Inferior parietal cortex (tissue), 1 donor: ENCODE results near the gene CTNND1.
"Not testable (repeated sequence)": the region's sequence is repeated elsewhere in the genome, so short reads cannot be mapped to it uniquely, and the experiment has no call there.

ENCODE experiments used
- DNase-seq: peaks from one replicate; pipeline ENCODE4 v3.0.0-alpha.2; 2016; ENCODE audit errors: extremely low spot score

Gene CTNND1, protein sequence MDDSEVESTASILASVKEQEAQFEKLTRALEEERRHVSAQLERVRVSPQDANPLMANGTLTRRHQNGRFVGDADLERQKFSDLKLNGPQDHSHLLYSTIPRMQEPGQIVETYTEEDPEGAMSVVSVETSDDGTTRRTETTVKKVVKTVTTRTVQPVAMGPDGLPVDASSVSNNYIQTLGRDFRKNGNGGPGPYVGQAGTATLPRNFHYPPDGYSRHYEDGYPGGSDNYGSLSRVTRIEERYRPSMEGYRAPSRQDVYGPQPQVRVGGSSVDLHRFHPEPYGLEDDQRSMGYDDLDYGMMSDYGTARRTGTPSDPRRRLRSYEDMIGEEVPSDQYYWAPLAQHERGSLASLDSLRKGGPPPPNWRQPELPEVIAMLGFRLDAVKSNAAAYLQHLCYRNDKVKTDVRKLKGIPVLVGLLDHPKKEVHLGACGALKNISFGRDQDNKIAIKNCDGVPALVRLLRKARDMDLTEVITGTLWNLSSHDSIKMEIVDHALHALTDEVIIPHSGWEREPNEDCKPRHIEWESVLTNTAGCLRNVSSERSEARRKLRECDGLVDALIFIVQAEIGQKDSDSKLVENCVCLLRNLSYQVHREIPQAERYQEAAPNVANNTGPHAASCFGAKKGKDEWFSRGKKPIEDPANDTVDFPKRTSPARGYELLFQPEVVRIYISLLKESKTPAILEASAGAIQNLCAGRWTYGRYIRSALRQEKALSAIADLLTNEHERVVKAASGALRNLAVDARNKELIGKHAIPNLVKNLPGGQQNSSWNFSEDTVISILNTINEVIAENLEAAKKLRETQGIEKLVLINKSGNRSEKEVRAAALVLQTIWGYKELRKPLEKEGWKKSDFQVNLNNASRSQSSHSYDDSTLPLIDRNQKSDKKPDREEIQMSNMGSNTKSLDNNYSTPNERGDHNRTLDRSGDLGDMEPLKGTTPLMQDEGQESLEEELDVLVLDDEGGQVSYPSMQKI

DNA sequence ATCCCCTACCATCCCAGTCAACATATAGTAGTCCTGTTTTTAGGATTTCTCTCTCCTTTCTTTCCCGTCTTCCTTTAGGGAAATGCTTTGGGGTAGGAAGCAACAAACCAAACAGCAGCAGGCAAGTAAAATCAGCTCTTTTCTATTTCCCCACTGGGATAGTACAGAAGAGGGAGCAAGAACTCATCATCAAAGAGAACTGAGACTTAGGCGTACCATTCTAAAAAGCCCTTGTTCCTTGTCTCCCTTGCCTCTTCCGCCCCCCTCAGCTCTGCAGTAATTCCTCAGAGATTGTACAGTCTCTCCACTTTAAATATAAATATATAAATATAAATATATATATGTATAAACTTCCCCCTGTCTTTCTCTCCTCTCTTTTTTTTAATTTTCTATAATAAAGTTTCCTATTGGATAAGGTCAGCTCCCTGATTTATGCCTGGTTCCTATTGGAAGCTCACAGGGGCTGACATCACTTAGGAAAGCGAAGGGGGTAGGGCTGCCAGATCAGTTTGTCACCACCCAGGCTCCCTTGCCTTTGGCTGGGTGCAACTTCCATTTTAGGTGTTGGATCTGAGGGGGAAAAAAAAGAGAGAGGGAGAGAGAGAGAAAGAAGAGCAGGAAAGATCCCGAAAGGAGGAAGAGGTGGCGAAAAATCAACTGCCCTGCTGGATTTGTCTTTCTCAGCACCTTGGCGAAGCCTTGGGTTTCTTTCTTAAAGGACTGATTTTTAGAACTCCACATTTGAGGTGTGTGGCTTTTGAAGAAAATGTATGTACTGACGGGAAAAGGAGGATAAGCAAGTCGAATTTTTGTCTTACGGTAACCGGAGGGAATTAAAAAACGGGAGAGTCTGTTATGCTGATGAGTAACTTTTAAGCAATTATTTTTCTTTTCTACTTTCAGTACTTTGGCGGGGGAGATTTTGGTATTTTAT lies at the start of gene CTNND1:
Gene CTNND1 (plus strand): TSS at position 502 of the 934 bp plus-strand sequence. CDS start 29,677 bp downstream, outside the sequence.
- DNase-seq, result peak; percentile 94

DNA sequence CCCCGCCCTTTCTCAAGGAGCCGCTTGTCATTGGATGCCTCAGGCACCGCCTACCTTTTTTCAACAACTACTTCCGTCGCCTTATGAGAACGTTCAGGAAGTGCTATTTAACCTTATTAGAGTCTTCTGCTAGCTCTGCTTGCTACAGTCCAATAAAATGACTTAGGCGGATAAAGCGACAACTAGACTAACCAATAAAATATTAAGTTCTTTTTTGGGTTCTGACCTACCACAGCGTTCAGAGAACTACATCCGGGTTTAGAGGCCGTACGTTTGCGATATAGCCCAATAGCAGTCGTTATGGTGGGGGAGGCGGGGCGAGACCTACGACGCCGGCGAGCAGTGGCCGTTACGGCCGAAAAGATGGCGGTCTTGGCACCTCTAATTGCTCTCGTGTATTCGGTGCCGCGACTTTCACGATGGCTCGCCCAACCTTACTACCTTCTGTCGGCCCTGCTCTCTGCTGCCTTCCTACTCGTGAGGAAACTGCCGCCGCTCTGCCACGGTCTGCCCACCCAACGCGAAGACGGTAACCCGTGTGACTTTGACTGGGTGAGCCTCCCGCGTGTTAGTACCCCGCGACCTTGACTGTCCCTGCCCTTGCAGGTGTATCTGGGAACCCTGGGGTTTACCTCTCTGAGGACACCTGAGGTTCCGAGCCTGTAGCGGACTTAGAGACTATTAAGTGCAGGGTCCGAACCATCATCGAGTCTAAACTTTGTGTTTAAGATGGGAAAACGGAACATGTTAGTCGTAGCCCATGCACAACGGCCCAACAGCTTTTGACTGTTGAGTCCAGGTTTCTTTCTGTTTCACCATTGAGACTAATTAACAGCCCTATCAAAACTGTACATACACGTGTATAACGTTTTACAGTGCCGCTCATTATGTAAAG lies 49.1 kb upstream of the CTNND1 start, which contains the start of gene TMX2:
Gene TMX2 (plus strand): TSS at position 338 of the 895 bp plus-strand sequence. CDS start 26 bp downstream, at position 364.
- DNase-seq, result peak; percentile 100

DNA sequence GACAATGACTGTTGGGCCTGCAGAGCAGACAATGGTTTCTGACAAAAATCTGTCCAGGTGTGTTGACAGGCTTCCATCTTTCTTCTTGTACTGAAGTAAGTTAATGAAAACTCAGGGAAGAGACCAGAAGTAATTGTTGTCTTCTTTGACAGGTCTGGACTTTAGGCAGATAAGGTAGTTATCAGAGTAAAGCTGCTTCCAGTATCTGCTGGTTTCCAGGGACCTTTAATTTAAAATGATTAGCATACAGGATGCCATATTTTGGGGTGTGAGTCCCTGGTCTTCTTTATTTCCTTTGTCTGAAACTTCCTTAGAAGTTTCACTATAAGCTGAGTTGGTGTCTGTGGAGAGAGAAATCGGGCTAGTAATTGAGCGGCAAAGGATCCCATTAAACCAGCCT lies 47.8 kb upstream of the CTNND1 start:
- DNase-seq, result no peak

DNA sequence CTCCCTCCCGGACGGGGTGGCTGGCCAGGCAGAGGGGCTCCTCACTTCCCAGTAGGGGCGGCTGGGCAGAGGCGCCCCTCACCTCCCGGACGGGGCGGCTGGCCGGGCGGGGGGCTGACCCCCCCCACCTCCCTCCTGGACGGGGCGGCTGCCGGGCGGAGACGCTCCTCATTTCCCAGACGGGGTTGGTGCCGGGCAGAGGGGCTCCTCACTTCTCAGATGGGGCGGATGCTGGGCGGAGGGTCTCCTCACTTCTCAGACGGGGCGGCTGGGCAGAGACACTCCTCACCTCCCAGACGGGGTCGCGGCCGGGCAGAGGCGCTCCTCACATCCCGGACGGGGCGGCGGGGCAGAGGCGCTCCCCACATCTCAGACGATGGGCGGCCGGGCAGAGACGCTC lies 44.9 kb upstream of the CTNND1 start:
- not testable (repeated sequence) for DNase-seq

DNA sequence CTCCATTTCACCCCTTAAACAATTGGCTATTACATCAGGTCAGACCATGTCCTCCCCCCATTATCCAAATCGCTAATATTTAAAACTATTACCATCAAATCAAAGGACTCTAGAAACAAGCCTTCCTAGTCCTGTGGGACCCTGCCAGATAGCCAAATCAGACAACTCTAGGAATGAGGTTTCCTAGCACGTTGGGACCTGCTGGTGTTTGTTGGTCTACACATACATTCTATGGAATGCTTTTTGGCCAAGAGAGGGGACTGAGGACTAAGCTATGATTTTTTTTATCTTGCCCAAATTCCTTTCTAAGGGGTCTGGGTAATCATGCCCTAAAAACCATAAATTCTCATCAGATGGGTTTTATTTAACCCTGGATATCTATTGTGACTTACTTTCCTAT lies 34.4 kb upstream of the CTNND1 start:
- DNase-seq, result no peak

DNA sequence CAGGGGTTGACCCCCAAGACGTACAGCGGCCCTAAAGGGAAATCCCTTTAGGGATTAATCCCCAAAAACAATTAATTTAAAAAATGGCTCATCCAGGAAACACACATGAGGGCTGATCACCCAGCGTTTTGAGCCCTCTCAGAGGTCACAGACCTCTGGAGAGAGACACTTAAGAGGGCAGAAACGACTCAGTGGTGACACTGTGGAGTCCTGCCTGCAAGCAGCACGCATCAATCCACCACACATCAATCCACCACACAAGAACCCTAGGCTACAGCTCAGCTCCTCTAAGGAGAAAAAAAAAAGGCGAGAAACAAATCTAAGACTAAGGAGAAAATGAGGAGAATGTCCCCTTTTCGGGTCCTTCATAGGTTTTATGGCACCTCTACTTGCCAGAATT lies 32.8 kb upstream of the CTNND1 start:
- DNase-seq, result no peak

DNA sequence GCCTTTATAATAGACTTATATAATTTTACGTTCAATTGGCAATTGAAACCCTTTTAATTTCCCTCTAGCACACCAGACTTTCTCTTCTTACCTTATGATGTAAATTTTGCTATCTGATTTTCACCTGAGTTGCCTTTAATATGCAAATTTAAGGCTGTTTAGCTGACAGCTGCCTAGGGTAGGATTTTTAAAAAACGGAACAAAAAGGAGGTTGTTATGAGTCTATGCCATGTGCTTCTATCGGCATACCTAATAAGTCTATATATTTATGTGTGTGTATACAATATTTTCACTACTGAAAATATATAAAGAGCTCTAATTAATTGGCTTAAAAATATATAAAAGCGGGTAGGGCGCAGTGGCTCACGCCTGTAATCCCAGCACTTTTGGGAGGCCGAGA lies 32.1 kb upstream of the CTNND1 start:
- no peak for DNase-seq

DNA sequence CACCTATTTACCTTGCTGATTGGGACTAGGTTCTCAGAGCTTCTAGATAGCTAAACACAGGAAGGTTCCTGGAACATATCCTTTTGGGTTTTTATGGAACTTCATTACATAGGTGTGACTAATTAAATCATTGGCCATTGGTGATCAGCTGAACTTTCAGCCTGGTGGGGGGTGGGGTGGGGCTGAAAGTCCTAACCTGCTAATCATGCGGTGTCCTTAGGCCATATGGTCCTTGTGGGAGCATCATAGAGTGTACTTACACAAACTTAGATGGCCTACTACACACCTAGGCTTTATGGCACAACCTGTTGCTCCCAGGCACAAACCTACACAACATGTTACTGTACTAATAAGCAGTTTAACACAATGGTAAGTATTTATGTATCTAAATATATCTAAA lies 28.9 kb upstream of the CTNND1 start:
- no peak for DNase-seq

DNA sequence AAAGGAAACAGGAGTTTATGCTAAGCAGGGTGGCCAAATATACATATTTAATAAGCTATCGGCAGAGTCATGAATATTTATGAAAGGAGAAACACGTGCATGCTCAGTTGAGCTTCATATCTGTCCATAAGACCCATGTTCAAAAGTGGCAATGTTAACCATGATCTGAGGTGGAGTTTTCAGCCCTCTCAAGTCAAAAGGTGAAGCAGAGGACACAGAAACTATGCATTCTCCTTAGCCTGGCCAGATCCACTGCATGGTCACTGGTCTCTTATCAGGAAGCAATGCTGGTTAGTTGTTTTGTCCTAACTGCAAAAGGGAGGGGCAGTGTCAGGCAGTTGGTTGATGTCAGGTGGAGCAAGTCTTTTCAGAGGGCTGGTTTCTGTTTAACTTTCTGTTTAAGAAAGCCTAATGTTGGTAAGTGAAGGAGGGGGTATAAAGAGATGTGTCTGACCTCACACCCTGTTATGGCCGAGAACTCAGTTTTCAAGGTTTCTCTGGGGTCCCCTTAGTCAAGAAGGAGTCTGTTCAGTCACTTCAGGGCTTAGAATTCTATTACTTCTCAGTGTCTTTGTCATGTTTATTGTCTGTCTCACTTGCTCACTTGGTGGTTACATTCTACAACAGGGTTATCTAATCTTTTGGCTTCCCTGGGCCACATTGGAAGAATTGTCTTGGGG lies 25.8 kb upstream of the CTNND1 start:
- DNase-seq, result no peak

DNA sequence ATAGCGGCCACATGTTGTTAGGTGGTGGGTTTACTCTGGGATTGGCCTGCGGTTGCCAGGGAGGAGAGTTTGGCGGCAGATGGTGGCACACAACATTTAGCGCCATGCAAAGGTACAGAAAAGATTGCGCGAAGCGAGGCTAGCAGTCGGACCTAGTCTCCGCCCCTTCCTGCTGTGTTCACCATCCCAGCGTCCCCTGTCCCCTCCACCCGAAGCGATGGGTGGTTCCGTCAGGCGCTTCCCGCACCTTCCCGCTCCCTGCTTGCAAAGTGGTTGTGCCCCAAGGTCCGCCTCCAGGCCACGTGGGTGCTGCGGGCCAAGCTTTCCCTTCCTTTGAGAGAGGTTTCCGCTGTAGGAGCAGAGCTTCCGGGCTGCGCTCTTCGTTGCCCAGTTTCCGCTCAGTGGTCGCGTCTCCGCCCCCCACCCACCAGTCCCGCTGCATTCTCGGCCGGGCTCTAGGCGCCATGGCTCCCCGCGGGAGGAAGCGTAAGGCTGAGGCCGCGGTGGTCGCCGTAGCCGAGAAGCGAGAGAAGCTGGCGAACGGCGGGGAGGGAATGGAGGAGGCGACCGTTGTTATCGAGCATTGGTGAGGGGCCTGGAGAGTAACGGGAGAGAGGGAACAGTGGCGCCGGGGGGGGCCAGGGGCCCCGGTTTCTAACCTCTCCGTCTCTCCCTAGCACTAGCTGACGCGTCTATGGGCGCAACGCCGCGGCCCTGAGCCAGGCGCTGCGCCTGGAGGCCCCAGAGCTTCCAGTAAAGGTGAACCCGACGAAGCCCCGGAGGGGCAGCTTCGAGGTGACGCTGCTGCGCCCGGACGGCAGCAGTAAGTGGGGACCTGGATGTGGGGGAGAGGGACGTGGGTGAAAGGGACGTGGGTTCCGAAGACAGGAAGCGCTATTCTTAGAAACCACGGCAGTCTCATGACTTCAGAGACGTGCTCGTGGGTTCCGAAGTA lies 20.2 kb upstream of the CTNND1 start, which contains the start of gene SELENOH:
Gene SELENOH (plus strand): TSS at position 360 of the 955 bp plus-strand sequence. CDS start 105 bp downstream, at position 465.
- peak; percentile 94 for DNase-seq

DNA sequence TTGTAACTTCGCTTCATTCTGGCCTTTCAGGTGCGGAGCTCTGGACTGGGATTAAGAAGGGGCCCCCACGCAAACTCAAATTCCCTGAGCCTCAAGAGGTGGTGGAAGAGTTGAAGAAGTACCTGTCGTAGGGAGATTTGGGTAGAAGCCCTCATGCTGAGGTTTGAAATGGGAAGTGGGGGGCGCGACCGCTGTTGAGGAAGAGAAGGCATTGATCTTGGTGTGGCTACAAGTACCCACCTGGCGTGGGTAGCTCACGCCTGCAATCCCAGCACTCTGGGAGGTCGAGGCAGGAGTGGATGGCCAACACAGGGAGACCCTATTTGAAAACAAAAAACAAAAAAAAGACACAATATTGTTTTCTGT lies 19.5 kb upstream of the CTNND1 start:
- DNase-seq, result no peak

DNA sequence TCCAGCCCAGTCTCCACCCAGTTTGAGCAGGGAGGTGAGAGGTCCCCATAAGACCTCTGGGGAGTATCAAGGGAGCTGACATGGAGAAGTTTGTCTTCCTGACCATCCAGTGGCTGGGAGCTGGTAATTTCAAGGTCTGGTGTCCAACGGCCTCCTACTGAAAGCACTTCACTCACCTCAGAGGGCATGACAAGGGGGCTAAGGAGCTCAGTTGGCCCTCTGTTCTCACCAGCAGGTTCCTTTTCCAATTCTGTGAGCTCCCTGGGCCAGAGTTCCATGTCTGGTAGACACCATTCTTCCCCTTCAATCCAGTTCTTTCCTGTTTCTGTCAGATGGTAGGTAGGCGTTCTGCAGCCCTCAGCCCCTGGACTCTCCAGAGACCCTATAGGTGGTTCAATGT lies 17.2 kb upstream of the CTNND1 start:
- no peak for DNase-seq

DNA sequence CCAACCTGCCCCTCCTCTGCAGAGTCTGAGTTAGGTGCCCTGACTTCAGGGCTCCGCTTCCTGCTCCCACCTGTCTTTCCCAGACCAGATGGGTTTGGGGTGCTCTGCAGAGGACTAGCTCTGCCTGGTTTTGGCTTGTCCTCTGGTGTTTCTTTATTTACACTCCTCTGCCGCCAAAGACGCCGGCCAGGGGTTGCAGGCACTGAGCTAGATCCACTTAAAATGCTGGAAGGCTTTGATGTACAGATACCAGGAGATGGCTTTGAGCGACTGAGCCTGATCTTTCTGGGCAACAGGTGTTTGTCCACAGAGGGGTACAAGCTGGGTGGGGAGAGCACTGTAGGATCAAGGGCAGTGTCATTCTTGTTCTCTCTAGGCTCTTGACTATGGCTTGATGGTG lies 16.4 kb upstream of the CTNND1 start:
- DNase-seq, result no peak

DNA sequence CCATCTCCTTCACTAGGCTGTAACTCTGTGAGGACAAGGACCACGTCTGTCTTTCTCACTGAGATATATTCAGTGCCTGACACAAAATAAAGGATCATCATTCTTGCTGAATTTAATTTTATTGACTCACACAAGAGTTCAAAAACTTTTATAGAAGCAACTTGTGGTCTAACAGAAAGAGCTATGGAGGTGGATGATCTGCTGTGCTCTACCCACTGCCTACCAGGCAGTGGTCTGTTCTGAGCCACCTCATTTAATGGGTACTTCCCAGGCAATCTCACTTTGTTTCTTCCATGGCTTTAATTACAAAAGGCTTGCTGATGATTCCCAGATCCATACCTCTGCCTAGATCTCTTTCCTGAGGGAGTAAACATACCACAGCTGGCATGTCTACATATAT lies 14.7 kb upstream of the CTNND1 start:
- no peak for DNase-seq

DNA sequence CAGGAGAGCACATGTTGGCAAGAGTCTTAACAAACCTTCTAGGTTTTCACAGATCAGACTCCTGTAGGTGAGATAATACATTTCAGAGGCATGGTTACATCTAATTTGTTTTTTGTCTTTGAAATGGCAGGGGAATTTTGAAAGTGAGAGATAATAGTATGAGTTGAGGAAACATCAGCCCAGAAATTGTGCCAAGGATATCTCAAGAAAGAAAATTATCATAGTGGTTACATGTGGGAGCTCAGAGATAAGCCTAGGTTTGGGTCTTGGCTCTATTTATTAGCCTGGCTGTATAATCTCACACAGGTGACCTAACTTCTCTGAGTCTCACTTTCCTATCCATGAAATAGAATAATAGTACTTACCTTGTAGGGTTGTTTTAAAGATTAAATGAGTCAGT lies 10.4 kb upstream of the CTNND1 start:
- no peak for DNase-seq

DNA sequence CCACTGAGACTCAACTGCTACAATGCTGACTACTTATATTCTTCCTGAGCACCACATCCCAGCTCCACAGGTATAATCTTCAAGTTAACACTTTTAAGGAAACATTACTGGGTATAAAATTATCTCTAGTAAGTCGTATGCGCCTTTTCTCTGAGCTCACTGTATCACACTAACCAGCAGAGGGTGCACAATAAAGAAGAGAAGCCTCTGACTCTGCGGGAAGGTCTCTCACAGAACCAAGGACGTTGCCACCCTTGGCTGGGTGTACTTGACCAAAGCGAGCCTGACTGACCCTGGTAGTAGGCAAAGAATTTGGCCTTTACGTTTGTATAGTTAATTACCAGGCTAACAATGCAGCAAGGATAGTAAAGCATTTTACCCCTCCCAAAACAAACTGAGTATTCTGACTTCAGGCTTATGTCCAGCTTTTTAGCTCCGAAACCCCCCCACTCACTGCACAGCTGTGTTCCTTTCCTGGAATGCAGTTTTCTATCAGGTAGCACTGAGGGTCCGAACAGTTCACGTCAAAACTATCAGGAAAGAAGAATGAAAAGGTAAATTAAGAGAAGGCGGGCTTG lies 9.8 kb upstream of the CTNND1 start, which contains the start of gene BTBD18:
Gene BTBD18 (minus strand): TSS at position 144 of the 578 bp plus-strand sequence. CDS start 631 bp downstream, outside the sequence.
- peak; percentile 41 for DNase-seq

DNA sequence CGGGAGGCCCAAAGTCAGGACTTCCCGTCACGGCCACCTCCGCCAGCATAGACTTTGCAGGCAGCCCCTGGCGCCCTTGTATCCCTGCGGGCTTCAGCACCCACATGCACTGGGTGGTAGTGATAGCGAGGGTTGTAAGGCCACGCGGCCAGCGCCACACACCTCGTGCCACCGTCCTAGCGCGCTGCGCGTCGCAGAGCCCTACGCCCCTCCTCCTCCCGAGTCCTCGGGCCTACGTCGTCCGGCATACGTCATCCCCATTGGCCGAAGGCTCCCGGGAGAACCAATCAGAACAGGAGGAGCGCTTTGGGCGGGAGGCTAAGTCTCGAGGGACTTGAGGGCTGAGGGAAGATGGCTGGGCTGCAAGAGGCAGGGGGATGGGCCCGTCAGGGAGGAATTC lies 8.6 kb upstream of the CTNND1 start:
- no peak for DNase-seq

DNA sequence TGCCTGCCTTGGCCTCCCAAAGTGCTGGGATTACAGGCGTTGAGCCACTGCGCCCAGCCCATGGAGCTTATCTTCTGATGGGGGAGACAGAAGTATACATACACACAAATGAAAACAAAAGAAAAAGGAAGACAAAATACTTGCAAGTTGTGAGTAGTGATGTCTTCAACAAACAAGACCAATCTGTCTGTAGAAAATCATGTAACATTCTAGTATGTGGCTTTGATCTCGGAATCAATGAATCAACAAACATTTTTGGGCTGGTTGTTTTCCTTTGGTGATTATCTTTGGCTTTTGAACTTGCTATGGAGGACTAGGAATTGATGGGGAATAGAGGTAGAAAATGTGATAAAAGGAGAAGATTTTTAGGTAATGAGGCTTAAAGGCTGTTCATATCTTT lies 3.4 kb upstream of the CTNND1 start:
- no peak for DNase-seq
